ENCODE data around the gene SYMPK.

SYMPK gene

DNA sequence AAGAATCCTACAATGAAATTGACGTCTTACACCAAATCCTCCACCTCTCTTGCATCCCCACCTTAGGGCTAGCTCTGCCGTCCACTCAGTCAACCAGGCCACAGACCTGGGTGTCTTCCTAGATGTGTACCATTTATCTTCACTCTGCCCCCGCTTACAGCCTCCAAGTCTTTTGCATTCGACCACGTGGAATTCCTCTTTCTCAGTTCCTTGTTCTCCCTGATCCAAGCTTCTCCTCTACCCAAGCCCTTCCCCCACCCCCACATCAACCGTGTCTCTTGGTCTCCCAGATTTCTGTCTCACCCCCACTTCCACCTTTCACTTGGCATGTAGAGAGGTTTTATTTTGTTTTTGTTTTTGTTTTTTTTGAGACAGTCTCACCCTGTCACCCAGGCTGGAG lies 69.1 kb downstream of the SYMPK start (continued):
- TF ChIP-seq ESRRG (CRISPR knock-in tag; IDR thresholded peaks at IDR 0.05) (no peak), SNAI2 (CRISPR knock-in tag; IDR thresholded peaks at IDR 0.05) (no peak), GLIS3 (CRISPR knock-in tag; IDR thresholded peaks at IDR 0.05) (no peak), ISL1 (CRISPR knock-in tag; IDR thresholded peaks at IDR 0.05) (no peak), TOX (CRISPR knock-in tag; IDR thresholded peaks at IDR 0.05; ENCODE audit: borderline replicate concordance) (no peak), ZNF70 (CRISPR knock-in tag; IDR thresholded peaks at IDR 0.05) (no peak)
- TF ChIP-seq, protein P1, sequence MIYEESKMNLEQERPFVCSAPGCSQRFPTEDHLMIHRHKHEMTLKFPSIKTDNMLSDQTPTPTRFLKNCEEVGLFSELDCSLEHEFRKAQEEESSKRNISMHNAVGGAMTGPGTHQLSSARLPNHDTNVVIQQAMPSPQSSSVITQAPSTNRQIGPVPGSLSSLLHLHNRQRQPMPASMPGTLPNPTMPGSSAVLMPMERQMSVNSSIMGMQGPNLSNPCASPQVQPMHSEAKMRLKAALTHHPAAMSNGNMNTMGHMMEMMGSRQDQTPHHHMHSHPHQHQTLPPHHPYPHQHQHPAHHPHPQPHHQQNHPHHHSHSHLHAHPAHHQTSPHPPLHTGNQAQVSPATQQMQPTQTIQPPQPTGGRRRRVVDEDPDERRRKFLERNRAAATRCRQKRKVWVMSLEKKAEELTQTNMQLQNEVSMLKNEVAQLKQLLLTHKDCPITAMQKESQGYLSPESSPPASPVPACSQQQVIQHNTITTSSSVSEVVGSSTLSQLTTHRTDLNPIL (CRISPR knock-in tag; IDR thresholded peaks at IDR 0.05; ENCODE audit: low read depth) = no peak

- no peak for ATAC-seq
- TF ChIP-seq BACH2 (CRISPR knock-in tag; IDR thresholded peaks at IDR 0.05; ENCODE audit: borderline replicate concordance) = no peak
- no peak for TF ChIP-seq ZFP30 (CRISPR knock-in tag; IDR thresholded peaks at IDR 0.05)
- TF ChIP-seq ZNF565 (CRISPR knock-in tag; conservative IDR thresholded peaks at IDR 0.05; ENCODE audit: low read depth) = no peak
- TF ChIP-seq, protein P1 (CRISPR knock-in tag; IDR thresholded peaks at IDR 0.05; ENCODE audit: low read depth) = no peak
- no peak for TF ChIP-seq ISL1 (CRISPR knock-in tag; IDR thresholded peaks at IDR 0.05)
- TF ChIP-seq ZC3H10 (CRISPR knock-in tag; IDR thresholded peaks at IDR 0.05) = no peak
- no peak for TF ChIP-seq PATZ1 (CRISPR knock-in tag; IDR thresholded peaks at IDR 0.05; ENCODE audit: borderline replicate concordance)
- no peak for TF ChIP-seq ARNTL (CRISPR knock-in tag; IDR thresholded peaks at IDR 0.05; ENCODE audit: borderline replicate concordance, low read depth)
- TF ChIP-seq OSR1 (CRISPR knock-in tag; IDR thresholded peaks at IDR 0.05) = no peak
- no peak for TF ChIP-seq CSDC2 (CRISPR knock-in tag; IDR thresholded peaks at IDR 0.05)
- TF ChIP-seq ZNF70 (CRISPR knock-in tag; IDR thresholded peaks at IDR 0.05) = no peak
- TF ChIP-seq, protein P2, sequence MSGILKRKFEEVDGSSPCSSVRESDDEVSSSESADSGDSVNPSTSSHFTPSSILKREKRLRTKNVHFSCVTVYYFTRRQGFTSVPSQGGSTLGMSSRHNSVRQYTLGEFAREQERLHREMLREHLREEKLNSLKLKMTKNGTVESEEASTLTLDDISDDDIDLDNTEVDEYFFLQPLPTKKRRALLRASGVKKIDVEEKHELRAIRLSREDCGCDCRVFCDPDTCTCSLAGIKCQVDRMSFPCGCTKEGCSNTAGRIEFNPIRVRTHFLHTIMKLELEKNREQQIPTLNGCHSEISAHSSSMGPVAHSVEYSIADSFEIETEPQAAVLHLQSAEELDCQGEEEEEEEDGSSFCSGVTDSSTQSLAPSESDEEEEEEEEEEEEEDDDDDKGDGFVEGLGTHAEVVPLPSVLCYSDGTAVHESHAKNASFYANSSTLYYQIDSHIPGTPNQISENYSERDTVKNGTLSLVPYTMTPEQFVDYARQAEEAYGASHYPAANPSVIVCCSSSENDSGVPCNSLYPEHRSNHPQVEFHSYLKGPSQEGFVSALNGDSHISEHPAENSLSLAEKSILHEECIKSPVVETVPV (CRISPR knock-in tag; IDR thresholded peaks at IDR 0.05) = no peak
- TF ChIP-seq SNAI2 (CRISPR knock-in tag; IDR thresholded peaks at IDR 0.05) = no peak
- no peak for TF ChIP-seq ZFP3 (CRISPR knock-in tag; IDR thresholded peaks at IDR 0.05)
- TF ChIP-seq TCF4 (CRISPR knock-in tag; IDR thresholded peaks at IDR 0.05; ENCODE audit: borderline replicate concordance) = no peak
- no peak for TF ChIP-seq PPARA (CRISPR knock-in tag; IDR thresholded peaks at IDR 0.05; ENCODE audit: borderline replicate concordance)
- TF ChIP-seq TOX (CRISPR knock-in tag; IDR thresholded peaks at IDR 0.05; ENCODE audit: borderline replicate concordance) = no peak
- TF ChIP-seq, protein P3, sequence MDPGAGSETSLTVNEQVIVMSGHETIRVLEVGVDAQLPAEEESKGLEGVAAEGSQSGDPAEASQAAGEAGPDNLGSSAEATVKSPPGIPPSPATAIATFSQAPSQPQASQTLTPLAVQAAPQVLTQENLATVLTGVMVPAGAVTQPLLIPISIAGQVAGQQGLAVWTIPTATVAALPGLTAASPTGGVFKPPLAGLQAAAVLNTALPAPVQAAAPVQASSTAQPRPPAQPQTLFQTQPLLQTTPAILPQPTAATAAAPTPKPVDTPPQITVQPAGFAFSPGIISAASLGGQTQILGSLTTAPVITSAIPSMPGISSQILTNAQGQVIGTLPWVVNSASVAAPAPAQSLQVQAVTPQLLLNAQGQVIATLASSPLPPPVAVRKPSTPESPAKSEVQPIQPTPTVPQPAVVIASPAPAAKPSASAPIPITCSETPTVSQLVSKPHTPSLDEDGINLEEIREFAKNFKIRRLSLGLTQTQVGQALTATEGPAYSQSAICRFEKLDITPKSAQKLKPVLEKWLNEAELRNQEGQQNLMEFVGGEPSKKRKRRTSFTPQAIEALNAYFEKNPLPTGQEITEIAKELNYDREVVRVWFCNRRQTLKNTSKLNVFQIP (CRISPR knock-in tag; IDR thresholded peaks at IDR 0.05; ENCODE audit: borderline replicate concordance, low read depth) = no peak
- TF ChIP-seq, protein P4, sequence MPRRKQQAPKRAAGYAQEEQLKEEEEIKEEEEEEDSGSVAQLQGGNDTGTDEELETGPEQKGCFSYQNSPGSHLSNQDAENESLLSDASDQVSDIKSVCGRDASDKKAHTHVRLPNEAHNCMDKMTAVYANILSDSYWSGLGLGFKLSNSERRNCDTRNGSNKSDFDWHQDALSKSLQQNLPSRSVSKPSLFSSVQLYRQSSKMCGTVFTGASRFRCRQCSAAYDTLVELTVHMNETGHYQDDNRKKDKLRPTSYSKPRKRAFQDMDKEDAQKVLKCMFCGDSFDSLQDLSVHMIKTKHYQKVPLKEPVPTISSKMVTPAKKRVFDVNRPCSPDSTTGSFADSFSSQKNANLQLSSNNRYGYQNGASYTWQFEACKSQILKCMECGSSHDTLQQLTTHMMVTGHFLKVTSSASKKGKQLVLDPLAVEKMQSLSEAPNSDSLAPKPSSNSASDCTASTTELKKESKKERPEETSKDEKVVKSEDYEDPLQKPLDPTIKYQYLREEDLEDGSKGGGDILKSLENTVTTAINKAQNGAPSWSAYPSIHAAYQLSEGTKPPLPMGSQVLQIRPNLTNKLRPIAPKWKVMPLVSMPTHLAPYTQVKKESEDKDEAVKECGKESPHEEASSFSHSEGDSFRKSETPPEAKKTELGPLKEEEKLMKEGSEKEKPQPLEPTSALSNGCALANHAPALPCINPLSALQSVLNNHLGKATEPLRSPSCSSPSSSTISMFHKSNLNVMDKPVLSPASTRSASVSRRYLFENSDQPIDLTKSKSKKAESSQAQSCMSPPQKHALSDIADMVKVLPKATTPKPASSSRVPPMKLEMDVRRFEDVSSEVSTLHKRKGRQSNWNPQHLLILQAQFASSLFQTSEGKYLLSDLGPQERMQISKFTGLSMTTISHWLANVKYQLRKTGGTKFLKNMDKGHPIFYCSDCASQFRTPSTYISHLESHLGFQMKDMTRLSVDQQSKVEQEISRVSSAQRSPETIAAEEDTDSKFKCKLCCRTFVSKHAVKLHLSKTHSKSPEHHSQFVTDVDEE (CRISPR knock-in tag; IDR thresholded peaks at IDR 0.05) = no peak
Observed at GRCh38 chr19:45793178-45793564, 69.8 kb downstream of the SYMPK start.
